Embryonic facial prominence (tissue), 1 donor: ENCODE measurements around the gene RCE1.

Source experiments
- DNase-seq: peaks from one replicate; pipeline ENCODE4 v3.0.0-alpha.2; 2016; ENCODE audit errors: extremely low spot score

RCE1 gene

GRCh38 chr11:66885950-66886440 is 42.8 kb downstream of the RCE1 start:
- DNase-seq: no peak

GRCh38 chr11:66886671-66887221 is 43.5 kb downstream of the RCE1 start:
- DNase-seq: no peak

- DNase-seq: no peak
Observed at GRCh38 chr11:66887526-66887925, 44.3 kb downstream of the RCE1 start.

- no peak for DNase-seq
Observed at GRCh38 chr11:66888282-66888681, 45.0 kb downstream of the RCE1 start.

- DNase-seq: no peak
Observed at GRCh38 chr11:66889960-66890359, 46.7 kb downstream of the RCE1 start.

GRCh38 chr11:66891851-66892660 is 48.8 kb downstream of the RCE1 start:
- no peak for DNase-seq

GRCh38 chr11:66892911-66893310 is 49.7 kb downstream of the RCE1 start:
- DNase-seq: no peak

GRCh38 chr11:66894141-66894540 is 50.9 kb downstream of the RCE1 start:
- no peak for DNase-seq
